Testis (tissue), 2 donors: ENCODE data around the gene LKAAEAR1.

ENCODE experiments used
- POLR2A ChIP-seq: fragments of 450-650 bp; IDR thresholded peaks from one replicate; pipeline ENCODE4 v1.6.1; 2017; ENCODE audit warnings: antibody characterized with exemption, mild to moderate bottlenecking, moderate library complexity
- TF ChIP-seq, protein P1 (sequence below), 3 experiments: fragments of 450-650 bp in 2 of 3; fragments of 200-600 bp in 1 of 3; sonication (generic) in 1 of 3; IDR thresholded peaks; one replicate each; pipeline ENCODE4 v1.5.1; 2016 to 2019; ENCODE audit warnings: antibody characterized with exemption in 3 of 3, mild to moderate bottlenecking in 2 of 3, moderate library complexity in 1 of 3

DNA sequence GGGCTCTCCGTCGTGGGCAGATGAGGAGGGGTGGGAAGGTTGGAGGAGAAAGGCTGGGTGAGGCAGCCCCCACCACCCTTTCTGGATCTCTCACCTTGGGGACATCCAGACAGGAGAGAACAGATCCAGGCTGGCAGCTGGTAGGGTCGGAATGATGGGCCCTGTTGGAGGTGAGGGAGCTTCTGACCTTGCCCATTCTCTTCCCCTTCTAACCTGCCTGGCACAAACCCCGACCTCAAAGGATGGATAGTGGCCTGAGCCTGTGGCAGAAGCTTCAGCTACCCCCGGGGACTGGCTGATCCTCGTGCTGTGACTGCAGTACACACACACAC lies 29.2 kb upstream of the LKAAEAR1 start:
- TF ChIP-seq, protein P1, sequence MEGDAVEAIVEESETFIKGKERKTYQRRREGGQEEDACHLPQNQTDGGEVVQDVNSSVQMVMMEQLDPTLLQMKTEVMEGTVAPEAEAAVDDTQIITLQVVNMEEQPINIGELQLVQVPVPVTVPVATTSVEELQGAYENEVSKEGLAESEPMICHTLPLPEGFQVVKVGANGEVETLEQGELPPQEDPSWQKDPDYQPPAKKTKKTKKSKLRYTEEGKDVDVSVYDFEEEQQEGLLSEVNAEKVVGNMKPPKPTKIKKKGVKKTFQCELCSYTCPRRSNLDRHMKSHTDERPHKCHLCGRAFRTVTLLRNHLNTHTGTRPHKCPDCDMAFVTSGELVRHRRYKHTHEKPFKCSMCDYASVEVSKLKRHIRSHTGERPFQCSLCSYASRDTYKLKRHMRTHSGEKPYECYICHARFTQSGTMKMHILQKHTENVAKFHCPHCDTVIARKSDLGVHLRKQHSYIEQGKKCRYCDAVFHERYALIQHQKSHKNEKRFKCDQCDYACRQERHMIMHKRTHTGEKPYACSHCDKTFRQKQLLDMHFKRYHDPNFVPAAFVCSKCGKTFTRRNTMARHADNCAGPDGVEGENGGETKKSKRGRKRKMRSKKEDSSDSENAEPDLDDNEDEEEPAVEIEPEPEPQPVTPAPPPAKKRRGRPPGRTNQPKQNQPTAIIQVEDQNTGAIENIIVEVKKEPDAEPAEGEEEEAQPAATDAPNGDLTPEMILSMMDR (IDR thresholded peaks at IDR 0.05): no peak
- TF ChIP-seq POLR2A: no peak
